GM19035 (cell line): ENCODE data around the gene IL4R.
"Not testable (repeated sequence)": the region's sequence is repeated elsewhere in the genome, so short reads cannot be mapped to it uniquely, and the experiment has no call there.

Source experiments
- ATAC-seq: cut with Tn5 transposase; IDR thresholded peaks from one replicate; pipeline ENCODE4 v1.9.1; 2021; ENCODE audit not compliant: unreplicated experiment

Gene IL4R

DNA sequence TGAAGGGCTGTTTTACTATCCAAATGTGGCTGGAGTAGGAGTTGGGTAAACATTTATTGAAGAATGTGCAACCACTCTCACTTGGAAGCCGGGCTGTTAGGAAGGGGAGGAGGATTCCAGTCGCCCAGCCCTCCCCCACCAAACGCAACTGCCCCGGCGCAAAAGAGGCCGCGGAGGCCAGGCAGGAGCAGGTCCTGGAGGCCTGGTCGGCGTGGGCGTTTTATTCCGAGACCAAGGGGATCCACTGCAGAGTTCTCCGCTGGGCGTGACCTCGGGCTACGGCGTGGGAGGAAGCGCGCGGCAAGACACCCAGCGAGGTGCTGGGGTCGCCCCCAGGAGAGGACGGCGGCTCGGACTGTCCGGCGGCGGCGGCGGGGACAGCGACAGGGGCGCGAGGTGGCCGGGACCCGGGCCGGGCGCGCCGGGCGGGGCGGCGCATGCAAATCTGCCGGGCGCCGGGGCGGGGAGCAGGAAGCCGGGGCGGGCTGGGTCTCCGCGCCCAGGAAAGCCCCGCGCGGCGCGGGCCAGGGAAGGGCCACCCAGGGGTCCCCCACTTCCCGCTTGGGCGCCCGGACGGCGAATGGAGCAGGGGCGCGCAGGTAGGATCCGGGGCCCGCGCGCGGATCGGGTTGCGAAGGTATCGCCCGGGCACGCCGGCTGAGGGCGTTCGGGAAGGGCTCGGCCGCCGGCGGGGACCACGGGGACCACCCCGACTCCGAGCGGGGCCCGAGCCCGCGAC, at the start of gene IL4R:
IL4R (plus strand) TSS at position 553 of the 739 bp plus-strand sequence. CDS start 26,230 bp downstream, outside the sequence.
- ATAC-seq = peak; percentile 65

DNA sequence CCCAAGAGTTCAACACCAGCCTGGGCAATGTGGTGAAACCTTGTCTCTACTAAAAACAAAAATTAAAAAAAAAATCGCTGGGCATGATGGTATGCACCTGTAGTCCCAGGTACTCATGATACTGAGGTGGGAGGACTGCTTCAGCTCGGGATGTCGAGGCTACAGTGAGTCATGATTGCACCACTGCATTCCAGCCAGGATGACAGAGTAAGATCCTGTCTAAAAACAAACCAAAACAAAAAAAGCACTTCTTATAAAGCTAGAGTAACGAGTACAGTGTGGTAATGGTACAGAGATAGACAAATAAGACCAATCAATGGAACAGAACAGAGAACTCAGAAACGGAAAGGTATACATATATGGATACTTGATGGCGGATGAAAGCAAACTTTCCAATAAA, 49.6 kb upstream of the IL4R start:
- ATAC-seq = no peak

- no peak for ATAC-seq
These were observed 47.8 kb upstream of the IL4R start for GRCh38 chr16:27265982-27266381.

GRCh38 chr16:27267037-27267677, 46.6 kb upstream of the IL4R start:
- no peak for ATAC-seq

DNA sequence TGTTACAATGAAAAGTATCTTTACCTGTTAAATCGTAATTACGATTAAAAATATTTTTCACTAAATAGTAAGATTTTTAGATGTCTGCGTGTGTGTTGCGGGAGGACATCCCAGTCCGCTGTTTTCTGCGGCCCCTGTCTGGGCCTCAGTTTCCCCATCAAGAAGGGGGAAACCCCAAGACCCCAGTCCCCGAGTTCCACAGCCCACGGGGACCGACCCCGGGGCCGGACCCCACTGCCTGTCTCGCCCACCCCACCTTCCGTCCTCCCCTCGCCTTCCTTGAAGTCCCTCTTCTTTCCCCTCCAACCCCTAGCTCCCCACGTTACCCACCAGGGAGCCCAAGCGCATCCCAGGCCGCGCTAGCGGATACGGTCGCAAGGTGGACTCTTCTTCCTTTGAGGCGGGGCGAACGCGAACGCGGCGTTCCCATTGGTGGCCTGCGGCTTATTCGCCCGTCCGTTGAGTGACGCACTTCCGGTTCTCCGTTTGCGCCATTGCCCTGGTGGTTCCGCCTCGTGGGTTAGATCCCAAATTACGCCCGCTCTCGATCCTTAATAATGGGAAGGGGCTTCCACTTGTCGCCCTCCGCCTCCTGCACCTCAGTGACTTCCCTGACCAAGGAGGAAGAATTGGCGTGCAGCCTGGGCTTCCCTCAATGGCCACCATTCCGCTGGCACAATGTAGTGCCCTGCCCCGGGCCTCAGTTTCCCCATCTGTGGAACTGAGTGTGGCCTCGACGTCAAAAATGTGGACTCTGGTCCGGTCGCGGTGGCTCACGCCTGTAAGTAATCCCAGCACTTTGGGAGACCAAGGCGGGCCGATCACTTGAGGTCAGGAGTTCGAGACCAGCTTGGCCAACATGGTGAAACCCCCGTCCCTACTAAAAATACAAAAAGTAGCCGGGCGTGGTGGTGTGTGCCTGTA, 45.1 kb upstream of the IL4R start, which contains the start of gene NSMCE1:
NSMCE1 (minus strand) TSS at position 397 of the 924 bp plus-strand sequence. CDS start 11,202 bp downstream, outside the sequence.
- peak; percentile 90 for ATAC-seq

DNA sequence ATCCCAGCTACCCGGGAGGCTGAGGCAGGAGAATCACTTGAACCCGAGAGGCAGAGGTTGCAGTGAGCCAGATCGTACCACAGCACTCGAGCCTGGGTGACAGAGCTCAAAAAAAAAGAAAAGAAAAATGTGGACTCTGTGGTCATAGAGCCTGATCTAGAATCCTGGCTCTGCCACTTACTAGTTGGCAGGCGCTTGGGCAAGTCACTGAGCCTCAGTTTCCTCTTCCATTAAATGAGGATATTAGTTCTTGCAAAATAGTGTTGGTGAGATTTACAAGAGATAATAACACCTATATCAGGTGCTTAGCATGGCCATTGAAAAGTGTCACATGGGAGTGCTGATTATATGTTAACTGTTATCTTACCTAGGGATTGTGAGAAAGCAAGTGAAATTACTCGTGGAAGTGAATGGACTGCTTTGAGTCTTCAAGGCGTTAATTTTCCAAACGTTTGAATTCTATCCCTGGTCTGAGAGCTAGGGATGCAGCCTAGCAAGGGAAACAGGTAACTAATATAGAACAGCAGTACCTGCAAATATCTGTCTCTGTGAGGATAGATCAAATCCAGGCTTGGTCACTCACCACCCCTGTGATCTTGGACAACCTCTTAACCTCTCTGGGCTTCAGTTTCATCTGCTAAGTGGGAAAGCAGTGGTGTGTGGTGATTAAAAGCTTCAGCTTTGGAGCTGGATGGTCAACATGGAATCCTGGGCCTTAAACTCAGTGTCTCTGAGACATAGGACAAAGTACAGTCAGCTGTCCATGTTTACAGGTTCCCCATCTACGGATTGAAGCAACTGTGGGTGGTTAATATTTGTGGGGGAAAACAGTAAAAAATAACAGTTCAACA, 44.2 kb upstream of the IL4R start:
- no peak for ATAC-seq

- ATAC-seq = no peak
These were observed 43.4 kb upstream of the IL4R start for GRCh38 chr16:27270349-27270748.

GRCh38 chr16:27272076-27272475, 41.7 kb upstream of the IL4R start:
- no peak for ATAC-seq

DNA sequence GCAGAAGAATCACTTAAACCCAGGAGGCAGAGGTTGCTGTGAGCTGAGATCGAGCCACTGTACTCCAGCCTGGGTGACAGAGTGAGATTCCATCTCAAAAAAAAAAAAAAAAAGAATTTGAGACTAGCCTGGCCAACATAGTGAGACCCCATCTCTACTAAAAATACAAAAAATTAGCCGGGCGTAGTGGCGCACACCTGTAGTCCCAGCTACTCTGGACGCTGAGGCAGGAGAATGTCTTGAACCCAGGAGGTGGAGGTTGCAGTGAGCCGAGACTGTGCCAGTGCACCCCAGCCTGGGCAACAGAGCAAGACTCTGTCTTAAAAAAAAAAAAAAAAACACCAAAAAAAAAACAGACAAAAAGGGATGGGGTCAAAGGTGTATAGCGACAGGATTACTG, 41.1 kb upstream of the IL4R start:
- not testable (repeated sequence) for ATAC-seq

DNA sequence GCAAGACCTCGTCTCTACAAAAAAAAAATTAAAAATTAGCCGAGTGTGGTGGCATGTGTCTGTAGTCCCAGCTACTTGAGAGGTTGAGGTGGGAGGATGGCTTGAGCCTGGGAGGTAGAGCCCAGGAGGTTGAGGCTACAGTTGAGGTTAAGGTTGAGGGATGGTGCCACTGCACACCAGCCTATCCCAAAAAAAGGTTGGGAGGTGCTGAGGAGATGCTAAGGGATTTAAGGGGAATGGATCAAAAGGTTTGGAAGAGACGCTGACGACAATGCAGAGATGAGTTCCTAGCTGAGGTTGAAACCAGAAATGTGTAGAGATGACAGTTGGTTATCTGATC, 40.5 kb upstream of the IL4R start:
- ATAC-seq = no peak

DNA sequence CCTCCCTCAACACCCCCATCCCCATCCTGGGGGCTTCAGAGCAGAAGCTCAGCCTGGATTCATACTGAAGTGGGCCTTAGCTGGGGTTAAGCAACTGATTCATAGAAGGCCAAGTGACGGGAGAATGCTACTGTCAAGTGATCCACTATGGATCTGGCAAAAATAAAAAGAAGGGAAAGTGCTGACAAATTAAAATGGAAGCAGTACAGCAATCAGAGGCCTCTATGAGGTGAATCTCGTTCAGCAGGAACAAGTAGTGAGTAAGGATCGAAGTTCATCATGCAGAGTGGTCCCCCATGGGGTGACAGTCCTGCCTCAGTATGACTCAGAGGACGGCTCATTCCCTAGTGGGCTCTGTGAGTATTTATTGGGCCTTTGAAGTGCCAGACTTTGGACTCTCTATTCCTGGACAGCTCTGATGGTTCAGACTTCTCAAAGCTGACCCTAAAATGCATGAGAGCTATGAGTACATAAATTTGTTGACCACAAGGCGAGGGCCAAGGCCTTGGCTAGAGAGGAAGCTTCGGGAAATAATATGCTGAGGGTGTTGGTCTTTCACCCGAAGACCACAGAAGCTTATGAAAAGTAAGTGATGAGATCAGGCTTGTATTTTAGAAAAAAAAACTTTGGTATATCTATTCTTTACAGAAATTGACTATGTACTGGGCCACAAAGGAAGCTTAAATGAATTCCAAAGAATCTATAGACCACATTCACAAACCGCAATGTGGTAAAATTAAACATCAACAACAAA, 39.9 kb upstream of the IL4R start:
- no peak for ATAC-seq

GRCh38 chr16:27274424-27274874, 39.3 kb upstream of the IL4R start:
- ATAC-seq = not testable (repeated sequence)

DNA sequence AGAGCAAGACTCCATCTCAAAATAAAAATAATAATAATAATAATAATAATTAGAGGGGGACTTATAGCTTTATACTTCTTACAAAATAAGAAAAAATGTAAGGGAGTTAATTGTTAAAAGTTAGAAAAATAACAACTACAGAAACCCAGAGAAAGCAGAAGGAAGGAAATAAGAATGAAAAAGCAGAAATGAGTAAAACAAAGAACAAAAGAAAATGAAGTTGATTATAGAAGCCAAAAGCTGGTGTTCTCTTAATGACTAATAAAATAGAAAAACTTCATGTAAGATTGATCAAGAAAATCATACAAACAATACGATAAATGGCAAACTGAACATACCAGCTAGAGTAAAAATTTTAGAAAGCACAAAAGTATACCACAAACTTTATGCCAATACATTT, 38.4 kb upstream of the IL4R start:
- ATAC-seq = no peak

- ATAC-seq = no peak
These were observed 32.5 kb upstream of the IL4R start for GRCh38 chr16:27281243-27281642.

GRCh38 chr16:27284865-27285675, 28.7 kb upstream of the IL4R start:
- no peak for ATAC-seq

DNA sequence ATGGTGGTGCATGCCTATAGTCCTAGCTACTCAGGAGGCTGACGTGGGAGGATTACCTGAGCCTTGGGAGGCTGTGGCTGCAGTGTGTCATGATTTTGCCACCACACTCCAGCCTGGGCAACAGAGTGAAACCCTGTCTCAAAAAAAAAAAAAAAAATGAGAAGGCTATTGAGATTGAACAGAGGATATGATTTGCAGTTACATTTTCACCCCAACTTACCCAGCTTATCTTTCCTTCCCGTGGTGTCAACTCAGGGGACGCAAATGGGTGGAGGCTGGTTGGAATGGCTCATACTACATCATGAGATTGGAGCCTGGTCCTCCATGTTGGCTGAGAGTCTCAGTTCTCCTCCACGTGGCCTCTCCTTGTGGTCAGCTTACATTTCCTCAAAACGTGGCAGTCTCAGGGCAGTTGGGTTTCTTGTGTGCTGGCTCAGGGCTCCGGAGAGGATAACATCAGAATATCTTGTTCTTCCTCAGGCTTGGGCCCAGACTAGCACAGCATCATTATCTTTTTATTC, 28.0 kb upstream of the IL4R start:
- ATAC-seq = no peak

DNA sequence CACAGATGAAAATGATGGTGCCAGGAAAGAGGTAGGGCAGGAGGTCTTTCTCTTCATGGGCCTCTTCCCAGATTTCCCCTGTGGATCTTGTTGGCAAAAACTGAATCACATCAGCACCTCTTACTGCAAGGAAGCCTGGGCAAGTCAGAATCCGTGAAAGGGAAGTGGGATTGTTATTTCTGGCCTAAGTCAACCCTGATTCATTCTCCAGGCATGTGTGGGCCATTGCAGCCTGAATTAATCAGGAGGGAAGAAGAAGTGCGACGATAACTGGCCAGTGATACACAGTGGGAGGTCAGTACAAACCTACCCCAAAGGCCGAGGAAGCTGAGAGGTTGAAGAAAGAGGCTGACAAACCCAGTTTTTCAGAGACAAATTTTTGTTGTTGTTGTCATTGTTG, 27.3 kb upstream of the IL4R start:
- ATAC-seq = no peak

DNA sequence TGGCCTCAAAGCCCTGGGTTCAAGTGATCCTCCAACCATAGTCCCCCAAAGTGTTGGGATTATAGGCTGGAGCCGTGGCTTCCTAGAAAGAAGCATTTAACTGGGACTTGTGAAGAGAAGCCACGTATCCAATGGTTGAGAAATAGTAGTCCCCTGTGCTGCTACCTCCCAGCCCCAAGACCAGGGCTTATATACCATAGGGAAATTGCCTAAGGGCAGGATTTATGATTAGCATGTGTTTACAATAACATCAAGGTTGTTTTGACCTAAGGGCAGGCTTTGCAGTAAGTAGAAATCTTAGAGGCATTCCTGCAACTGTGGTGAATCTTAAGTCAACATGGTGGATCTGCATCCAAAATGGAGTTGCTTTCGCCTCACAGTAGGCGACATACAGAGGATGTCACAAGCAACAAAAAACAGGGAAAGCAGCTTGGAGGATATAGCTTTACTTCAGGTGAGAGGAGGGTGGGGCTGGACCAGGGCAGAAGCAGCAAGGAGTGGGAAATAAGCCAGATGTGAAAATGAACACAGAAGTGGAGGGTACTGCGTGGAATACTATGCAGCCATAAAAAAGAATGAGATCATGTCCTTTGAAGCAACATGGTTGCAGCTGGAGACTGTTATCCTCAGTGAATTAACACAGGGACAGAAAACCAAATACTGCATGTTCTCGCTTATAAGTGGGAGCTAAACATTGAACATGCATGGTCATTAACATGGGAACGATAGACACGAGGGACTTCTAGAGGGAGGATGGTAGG, 26.5 kb upstream of the IL4R start:
- no peak for ATAC-seq
